ENCODE measurements around the gene F3.
"Not testable (repeated sequence)": the region's sequence is repeated elsewhere in the genome, so short reads cannot be mapped to it uniquely, and the experiment has no call there.

DNA sequence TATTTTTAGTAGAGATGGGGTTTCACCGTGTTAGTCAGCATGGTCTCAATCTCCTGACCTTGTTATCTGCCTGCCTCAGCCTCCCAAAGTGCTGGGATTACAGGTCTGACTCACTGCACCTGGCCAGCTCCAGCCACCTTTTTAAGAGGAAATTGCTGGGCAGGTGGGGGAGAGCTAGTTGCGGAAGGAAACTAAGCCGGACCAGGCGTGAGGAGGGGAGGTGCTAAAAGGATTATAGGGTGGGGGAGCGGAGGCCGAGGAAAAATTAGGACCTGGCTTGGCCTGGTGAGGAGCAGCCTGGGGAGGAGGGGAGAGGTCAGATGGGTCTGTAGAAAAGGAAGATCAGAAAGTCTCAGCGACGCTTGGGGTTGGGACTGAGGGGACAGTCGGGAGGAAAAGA is 29.4 kb upstream of the F3 start:
- TF ChIP-seq, protein P1, sequence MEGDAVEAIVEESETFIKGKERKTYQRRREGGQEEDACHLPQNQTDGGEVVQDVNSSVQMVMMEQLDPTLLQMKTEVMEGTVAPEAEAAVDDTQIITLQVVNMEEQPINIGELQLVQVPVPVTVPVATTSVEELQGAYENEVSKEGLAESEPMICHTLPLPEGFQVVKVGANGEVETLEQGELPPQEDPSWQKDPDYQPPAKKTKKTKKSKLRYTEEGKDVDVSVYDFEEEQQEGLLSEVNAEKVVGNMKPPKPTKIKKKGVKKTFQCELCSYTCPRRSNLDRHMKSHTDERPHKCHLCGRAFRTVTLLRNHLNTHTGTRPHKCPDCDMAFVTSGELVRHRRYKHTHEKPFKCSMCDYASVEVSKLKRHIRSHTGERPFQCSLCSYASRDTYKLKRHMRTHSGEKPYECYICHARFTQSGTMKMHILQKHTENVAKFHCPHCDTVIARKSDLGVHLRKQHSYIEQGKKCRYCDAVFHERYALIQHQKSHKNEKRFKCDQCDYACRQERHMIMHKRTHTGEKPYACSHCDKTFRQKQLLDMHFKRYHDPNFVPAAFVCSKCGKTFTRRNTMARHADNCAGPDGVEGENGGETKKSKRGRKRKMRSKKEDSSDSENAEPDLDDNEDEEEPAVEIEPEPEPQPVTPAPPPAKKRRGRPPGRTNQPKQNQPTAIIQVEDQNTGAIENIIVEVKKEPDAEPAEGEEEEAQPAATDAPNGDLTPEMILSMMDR (IDR thresholded peaks at IDR 0.05; ENCODE audit: low read depth, low read length), result not testable (repeated sequence)
- TF ChIP-seq MYC (IDR thresholded peaks at IDR 0.05; ENCODE audit: low read depth, low read length), result not testable (repeated sequence)
